Bone marrow (tissue), 2 donors: Measurements from ENCODE around the gene MAGI1.
"Not testable (repeated sequence)": the region's sequence is repeated elsewhere in the genome, so short reads cannot be mapped to it uniquely, and the experiment has no call there.

Source experiments
- DNase-seq, 2 donors: peaks; one replicate each; lab custom pipeline; 2025; lab: John Stamatoyannopoulos, UW

MAGI1 gene

DNA sequence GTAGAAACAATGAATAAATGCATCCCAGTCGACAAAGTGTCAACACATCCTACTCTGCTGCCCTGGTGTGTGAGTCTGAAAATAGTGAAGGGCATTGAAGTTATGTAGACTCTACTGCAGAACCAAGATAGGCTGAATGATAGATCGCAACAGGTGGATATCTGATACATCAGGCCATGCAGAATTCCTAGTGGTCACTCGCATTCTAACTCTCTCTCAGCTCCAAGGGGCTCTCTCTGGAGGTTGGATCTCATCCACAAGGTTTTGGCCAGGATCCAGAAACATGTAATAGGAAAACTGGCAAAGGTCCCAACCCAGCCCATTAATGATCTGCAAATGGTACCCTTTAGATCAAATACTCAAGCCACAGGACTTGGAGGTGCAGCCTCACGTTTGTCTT, 514.1 kb downstream of the MAGI1 start:
- no peak for DNase-seq

DNA sequence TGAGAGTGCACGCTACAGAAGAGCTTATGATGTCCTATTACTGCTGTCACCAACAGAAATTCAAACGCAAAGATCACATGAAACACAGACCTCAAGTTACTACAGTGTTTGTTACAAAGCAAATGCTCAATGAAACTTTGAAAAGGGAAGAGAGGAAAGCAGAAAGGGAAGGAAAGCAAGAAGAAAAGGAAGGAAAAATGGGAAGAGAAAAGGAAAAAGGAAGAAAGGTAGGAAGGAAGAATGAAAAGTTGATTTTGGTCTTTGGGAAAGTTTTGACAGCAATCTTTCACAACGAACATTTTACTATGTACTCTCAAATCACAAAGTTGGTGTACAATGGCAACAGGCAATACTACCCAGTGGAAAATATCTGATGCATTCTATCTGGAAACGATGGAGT, 514.8 kb downstream of the MAGI1 start:
- DNase-seq = no peak

DNA sequence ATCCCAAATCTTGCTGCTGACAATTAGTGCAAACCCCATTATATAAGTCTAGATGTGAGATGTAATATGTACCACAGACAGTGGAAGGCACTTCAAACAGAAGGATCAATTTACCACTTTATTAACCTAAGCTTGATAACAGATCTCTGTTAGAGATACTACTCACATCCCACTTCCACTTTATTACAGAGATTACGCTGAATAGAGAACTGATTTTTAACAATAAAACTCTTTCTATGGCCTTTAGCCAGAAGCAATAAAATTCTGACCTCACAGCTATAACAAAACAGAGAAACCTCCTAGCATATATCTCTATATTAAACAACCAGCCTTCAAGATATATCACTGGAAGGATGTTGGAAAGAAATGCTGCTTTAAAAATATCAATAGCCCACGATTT, 517.7 kb downstream of the MAGI1 start:
- DNase-seq = no peak

DNA sequence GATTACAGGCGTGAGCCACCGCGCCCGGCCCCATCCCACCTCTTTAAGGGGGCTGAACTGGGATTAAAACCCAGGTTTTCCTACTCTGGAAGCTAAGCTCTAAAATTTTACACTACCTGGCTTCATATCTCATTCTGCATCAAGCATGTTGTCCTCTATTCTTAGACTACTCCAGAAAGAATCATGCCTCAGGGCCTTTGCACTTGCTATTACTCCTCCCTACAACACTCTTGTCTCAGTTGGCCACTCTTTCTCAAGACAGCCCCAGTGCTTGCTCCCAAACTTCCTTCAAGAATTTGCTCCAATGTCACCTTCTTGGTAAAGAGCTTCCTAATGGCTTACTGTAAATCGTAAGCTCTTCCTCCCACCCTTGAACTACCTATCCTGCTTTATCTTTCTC, 521.7 kb downstream of the MAGI1 start:
- DNase-seq = no peak

DNA sequence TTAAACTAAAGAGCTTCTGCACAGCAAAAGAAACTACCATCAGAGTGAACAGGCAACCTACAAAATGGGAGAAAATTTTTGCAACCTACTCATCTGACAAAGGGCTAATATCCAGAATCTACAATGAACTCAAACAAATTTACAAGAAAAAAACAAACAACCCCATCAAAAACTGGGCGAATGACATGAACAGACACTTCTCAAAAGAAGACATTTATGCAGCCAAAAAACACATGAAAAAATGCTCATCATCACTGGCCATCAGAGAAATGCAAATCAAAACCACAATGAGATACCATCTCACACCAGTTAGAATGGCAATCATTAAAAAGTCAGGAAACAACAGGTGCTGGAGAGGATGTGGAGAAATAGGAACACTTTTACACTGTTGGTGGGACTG, 524.4 kb downstream of the MAGI1 start:
- DNase-seq = not testable (repeated sequence)

DNA sequence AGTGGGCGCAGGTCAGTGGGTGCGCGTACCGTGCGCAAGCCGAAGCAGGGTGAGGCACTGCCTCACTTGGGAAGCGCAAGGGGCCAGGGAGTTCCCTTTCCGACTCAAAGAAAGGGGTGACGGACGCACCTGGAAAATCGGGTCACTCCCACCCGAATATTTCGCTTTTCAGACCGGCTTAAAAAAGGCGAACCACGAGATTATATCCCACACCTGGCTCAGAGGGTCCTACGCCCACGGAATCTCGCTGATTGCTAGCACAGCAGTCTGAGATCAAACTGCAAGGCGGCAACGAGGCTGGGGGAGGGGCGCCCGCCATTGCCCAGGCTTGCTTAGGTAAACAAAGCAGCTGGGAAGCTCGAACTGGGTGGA, 529.3 kb downstream of the MAGI1 start:
- DNase-seq = not testable (repeated sequence)

DNA sequence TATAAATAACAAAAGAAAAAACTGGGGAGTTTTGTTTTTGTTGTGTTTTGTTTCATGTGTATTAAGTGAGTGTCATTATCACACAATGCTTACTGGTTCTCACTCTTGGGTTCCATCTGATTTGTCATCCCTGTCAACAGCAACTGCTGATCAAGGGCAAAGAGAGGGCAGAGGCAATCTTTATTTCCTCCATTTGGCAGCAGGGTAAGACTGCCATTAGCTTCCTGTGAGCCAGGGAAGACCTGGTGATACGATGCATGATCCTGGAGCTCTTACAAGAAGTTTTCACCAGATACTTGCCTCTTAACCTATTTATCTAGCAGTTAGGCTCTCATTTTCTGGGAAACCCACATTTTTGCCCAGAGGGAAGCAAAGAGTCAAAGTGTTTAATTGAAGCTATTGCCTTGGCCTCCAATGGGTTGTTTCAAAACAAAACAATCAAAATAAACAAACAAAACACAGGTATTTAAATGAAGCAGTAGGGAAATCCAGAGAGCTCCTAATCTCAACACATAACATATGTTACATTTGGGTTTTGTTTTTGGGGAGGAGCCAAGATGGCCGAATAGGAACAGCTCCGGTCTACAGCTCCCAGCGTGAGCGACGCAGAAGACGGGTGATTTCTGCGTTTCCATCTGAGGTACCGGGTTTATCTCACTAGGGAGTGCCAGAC, 529.8 kb downstream of the MAGI1 start:
- DNase-seq = no peak

DNA sequence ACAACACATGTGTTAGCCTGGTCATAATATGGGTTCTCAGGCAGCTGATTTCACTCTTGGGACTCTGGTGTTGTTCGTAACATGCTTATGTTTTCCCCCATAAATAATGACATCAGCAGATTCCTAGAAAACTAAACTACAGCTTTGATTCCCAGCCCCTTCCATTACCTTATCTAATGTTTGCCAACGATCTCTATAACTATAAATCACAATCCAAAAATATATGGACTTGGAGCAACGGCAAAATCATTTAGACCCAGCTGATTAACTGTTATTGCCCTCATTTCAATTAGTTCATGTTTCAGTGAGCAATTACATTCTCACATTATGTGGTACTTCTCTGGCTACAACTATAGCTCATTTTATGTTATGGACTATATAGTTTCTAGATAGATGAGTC, 531.3 kb downstream of the MAGI1 start:
- no peak for DNase-seq

DNA sequence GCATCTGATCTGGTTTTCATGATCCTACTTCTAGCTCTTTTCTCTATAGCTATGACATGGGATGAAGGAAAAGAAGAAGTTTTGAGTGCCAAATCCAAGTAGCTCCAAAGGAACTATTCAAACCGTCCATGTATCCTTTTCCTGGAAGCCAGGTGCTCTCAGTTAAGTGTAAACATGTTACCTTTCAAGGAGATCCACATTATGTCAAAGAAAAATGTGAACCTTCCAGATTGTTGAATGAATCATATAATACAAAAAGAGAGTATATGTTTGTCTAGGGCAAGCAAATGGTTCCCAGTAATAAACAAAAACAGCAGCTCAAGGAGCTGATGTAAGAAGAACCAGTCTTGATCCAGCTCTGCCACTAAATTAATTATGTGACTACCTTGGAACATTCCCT, 534.9 kb downstream of the MAGI1 start:
- no peak for DNase-seq

DNA sequence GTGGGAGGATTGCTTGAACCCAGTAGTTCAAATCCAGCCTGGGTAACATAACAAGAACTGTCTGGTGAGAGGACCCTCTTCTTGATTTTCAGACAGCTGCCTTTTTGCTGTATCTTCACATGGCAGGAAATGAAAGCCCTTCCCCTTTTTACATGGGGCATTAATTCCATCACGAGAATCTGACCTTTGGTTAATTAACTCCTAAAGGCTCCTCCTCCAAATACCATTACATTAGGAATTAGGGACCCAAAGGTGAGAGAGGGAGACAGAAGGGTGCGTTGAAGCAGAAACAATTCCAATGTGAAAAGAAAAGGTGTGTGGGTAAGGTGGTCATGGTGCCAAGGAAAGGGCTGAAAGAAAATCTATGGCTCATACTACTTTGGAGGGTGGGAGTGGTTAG, 536.2 kb downstream of the MAGI1 start:
- DNase-seq = no peak

DNA sequence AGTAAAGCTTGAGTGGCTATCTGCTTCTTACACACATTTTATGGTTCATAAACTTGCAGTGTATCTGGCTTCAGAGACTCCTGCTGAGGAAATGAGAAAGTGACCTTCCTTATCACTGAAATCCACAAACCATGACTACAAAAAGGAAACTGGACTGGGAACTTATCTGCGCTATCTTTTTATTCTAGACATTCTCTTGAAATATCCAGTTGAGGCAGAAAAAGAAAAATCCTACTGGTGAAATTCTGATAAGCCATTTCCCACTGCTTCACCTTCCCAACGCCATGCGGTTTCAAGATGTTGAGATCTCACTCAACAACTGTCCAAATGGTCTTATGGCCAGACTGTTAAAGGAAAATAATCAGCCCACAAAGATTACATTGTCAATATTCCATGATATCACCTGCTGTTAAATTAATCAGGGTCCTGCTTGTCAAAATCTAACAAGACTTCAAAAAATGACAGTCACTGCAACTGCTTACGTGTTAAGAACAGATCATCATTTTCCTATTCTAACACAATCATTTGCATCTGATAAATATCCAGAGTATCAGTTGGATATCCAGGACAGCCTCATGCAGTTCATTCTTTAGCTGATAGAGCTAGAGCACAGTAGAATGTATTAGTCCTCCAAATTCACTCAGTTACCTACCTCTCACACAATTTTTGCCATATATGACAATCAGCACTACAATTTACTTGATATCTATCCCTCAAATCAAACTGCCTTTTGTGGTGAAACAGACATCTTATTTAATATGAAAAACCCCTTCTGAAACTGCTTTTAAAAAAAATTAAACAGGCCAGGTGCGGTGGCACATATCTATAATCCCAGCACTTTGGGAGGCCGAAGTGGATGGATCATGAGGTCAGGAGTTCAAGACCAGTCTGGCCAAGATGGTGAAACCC, 538.1 kb downstream of the MAGI1 start:
- no peak for DNase-seq

DNA sequence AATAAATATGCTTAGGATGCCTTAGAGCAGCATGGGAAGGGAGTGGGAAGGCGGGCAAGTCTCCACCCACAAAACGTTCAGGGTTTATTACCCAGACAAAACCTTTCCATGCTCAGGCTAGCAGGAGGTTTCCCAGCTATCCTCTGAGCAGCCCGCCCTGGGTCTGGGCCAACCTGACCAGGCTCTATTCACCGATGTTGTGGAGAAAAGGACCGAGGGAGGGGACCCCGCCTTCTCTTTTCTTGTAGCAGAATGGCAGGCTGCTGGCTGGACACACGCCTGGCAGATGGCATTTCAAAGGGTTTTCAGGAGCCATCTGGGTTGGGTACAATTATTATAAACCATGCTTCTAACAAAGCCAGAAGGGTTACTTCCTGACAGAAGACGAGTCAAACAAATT, 540.9 kb downstream of the MAGI1 start:
- no peak for DNase-seq

DNA sequence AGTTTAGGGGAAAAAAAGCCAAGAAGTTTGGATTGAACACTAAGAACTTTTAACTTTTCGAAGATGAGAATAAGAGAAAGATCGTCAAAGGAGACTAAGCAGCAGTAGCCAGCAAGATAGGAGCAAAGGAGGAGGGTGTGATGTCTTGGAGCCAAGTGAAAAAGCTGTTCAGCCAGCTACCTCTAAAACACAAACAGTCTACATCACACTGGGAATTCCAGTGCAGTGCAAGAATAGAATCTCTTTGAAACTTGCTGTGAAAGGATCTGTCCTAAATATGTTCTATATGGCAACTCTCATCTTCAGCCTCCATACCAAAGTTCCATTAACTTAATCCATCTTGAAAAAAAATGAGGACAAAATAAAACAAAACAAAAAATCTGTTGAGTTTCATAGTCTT, 541.5 kb downstream of the MAGI1 start:
- DNase-seq = no peak

DNA sequence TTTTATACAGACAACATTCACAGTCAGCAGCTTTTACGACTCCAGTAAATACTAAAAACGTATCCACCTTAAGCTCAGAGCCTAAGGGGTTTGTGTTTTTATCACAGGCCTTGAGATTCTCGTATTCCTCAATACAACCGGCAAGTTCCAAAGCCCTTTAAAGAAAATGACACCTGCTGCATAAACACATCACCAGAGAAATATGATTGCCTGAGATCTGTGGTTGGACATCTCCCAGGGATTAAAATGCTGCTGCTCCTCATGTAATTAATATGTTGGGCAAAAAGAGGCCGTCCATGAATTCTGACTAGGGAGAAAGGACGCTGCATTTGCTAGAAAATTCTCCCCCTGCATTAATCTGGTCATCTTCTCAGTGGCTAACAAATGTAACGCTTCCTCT, 544.8 kb downstream of the MAGI1 start:
- DNase-seq = no peak

DNA sequence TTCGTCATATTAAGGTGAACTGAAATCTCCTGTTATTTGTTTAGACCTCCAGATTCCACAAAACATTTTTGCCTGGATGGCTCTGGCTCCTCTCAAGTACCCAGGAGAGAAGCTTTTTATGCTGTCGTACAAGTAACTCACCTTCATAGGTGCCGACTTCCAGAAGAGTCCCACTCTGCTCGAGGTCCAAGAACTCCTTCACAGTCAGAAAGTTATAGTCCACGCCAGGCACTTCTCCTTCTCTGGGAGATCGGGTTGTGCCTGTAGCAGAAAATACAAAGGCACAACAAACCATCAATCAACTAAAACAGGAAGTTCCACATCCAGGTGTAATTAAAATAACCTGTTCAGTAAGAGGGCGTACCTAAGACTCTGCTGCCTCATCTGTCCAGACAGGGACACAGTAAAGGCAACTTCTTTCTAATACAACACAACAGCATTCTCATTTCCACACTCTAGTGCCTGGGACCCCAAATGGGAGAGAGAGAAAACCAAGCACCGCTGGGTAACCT, 545.3 kb downstream of the MAGI1 start:
- DNase-seq = no peak

DNA sequence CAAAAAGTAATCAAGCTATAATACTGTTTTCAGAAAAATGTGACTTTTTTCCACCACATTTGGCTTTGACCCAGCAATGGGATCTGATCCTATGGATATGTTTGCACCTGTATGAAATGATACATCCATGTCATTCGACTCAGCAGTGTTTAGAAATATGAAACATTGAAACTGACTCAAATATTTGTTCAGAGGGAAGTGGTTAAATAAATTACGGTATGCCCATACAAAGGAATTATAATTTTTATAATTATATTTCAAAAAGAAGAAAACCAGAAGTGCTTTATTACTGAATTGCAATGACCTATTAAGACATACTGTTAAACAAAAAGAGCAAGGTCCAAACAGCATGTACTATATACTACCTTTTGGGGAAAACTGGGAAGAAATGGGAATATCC, 546.5 kb downstream of the MAGI1 start:
- DNase-seq = no peak

DNA sequence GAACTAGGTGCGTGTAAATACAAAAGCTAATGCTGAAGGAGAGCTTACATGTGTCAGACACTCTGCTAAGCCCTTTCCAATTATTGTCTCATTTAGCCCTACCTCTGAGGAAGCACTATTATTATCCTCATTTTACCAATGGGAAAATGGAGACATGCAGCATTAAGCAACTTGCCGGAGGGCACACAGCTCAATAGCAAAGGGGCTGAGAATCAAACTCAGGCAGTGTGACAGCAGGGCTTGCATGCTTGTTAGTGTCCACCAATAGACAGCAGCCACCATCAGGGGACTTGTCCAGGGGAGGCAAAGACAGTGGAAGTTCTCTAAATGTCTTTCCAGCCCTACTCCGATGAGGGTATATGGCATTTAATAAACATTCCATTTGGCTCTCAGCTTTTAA, 548.6 kb downstream of the MAGI1 start:
- no peak for DNase-seq

DNA sequence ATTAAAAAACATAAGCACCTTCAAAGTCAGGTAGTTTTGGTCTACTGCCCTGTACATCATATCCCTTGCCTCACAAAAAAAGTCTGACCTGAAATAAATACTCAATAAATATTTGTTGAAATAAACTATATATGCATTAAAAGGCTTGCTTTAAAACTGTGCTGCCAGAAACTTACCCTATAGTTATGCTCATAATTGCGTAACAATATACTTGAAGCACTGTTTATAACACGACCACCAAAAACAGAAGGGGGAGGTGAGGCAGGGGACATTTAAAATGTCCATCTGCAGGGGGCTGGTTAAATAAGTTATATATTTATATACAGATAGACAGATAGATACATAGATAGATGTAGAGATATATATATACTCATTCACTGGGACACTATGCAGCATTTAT, 549.5 kb downstream of the MAGI1 start:
- no peak for DNase-seq

DNA sequence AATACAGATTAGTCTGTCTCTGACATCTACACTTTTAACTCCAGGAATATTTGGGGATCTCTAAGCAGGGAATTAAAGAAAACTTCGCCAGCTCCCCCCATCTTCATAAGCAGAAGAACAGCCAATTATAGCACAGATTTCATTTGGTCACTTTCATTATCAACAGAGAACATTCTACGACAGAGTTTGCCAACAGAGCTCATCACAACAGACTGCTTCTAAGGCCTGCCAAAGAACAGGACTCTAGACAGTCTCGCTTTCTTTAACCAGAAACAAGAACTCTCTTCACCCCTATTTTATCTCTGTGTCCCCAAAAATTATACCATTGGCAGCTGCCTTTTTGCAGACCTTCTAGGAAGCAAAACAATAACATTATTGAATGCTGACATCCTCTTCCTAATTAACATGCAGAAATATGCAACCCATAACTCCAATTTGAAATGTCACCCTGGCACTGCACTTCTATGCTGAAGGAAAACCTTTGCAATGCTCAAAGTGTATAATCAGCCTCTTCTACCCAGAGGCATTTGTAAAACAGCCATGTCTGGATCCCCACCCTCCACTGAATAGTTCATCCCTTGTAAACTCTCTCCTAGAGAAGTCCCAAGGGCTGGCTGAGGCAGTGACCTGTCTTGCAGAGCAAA, 552.8 kb downstream of the MAGI1 start:
- DNase-seq = no peak

DNA sequence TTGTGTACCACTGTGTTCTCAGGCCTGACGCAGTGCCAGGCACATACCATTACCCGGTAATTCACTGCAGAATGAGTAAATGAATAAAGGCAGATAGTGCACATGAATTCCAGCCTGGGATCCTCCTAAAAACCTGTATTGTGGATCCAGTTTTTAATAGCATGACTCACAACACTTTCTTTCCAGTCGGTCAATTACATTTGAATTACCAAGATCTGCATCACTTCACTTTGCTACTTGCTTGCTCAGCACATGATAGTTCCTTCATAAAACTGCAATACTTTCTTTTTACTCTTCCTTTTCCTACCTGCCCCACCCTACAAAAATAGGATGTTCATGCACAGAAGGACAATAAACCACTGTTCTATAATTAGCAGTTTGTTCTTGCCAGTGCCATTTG, 553.8 kb downstream of the MAGI1 start:
- no peak for DNase-seq

DNA sequence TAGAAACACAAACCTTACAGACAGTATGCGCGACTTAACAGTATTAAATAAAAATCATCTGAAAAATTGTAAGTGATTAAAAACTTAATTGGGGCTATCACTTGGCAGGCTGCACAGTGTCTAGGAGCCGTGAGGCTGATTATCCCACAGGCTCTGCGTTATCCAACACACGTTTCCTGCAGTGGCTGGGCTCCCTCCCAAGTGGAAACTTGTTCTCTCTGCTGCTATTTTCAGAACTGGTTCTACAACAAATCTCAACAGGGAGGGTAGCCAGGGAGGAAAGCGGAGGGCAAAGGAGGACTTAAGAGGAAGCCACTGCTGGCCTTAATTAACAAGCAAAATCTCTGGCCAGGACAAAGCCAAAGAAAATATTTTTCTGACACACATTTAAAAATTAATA, 555.2 kb downstream of the MAGI1 start:
- no peak for DNase-seq

DNA sequence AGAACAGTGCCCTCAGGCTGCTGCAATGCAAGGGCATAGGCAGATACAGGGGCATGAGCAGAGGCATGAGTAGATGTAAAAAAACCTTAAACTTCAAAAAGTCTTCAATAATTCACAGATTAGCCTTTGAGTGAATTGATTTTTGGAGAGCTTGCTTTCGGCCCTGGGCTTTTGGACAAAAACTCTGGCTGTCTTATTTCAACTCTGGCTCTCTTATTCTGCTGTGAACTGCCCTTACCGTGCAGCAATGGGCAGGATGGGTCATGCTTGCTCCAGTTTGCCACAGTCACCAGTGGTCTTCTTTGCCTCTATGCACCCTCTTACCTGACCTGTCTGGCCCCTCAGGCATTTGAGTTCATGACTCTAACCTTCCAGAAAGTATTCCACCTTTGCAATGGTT, 555.7 kb downstream of the MAGI1 start:
- DNase-seq = no peak

DNA sequence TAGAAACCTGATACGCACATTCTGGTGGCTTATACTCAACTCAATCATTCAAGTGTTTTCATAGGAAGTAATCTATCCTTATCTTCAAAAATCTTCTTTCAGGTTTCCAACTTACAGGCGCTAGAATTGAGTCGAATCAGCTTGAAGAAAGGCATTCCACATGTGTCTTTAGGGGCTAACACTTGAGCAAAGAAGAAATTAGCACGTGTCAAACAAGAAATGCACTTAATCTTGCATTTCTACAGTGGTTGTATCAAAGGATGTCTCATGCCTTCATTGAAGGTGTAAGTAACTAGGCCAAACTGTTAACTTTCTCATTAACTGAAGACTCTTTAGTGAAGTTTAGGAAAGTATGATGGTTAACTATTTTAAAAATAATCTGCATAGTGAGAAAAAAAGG, 557.6 kb downstream of the MAGI1 start:
- no peak for DNase-seq
